GM21528 (cell line): ENCODE data around the gene FBXO38.

Source experiments
- ATAC-seq: cut with Tn5 transposase; IDR thresholded peaks from one replicate; pipeline ENCODE4 v1.9.1; 2021; ENCODE audit warnings: mild to moderate bottlenecking, moderate library complexity; ENCODE audit not compliant: unreplicated experiment, low FRiP score

Gene FBXO38

GRCh38 chr5:148384380-148384737, 601 bp downstream of the FBXO38 start:
- peak; percentile 33 for ATAC-seq

- ATAC-seq, result no peak
Observed at GRCh38 chr5:148385094-148385493, 1.3 kb downstream of the FBXO38 start.

- ATAC-seq, result no peak
Observed at GRCh38 chr5:148386041-148386440, 2.3 kb downstream of the FBXO38 start.

GRCh38 chr5:148387325-148387724, 3.6 kb downstream of the FBXO38 start:
- no peak for ATAC-seq

- ATAC-seq, result no peak
Observed at GRCh38 chr5:148388696-148389095, 4.9 kb downstream of the FBXO38 start.

GRCh38 chr5:148390914-148391313, 7.2 kb downstream of the FBXO38 start:
- ATAC-seq, result no peak

GRCh38 chr5:148391422-148391821, 7.7 kb downstream of the FBXO38 start:
- no peak for ATAC-seq

- no peak for ATAC-seq
Observed at GRCh38 chr5:148393390-148393741, 9.6 kb downstream of the FBXO38 start.

- ATAC-seq, result no peak
Observed at GRCh38 chr5:148394587-148395019, 10.8 kb downstream of the FBXO38 start.

- no peak for ATAC-seq
Observed at GRCh38 chr5:148395031-148395430, 11.3 kb downstream of the FBXO38 start.

GRCh38 chr5:148397968-148398595, 14.3 kb downstream of the FBXO38 start:
- no peak for ATAC-seq

- no peak for ATAC-seq
Observed at GRCh38 chr5:148398698-148399121, 15.0 kb downstream of the FBXO38 start.

GRCh38 chr5:148401604-148402003, 17.8 kb downstream of the FBXO38 start:
- no peak for ATAC-seq

- peak; percentile 80 for ATAC-seq
Observed at GRCh38 chr5:148403344-148403743, 19.6 kb downstream of the FBXO38 start.

- ATAC-seq, result no peak
Observed at GRCh38 chr5:148406406-148406805, 22.6 kb downstream of the FBXO38 start.

GRCh38 chr5:148408092-148408491, 24.3 kb downstream of the FBXO38 start:
- ATAC-seq, result no peak

- no peak for ATAC-seq
Observed at GRCh38 chr5:148412124-148412523, 28.4 kb downstream of the FBXO38 start.

- ATAC-seq, result no peak
Observed at GRCh38 chr5:148414833-148415232, 31.1 kb downstream of the FBXO38 start.

GRCh38 chr5:148416416-148416815, 32.7 kb downstream of the FBXO38 start:
- ATAC-seq, result no peak

GRCh38 chr5:148416921-148417320, 33.2 kb downstream of the FBXO38 start:
- ATAC-seq, result no peak

- no peak for ATAC-seq
Observed at GRCh38 chr5:148418511-148418910, 34.8 kb downstream of the FBXO38 start.

GRCh38 chr5:148421661-148422060, 37.9 kb downstream of the FBXO38 start:
- no peak for ATAC-seq

- no peak for ATAC-seq
Observed at GRCh38 chr5:148425808-148426207, 42.0 kb downstream of the FBXO38 start.
